ENCODE measurements around the gene TCF7.

TCF7 gene

GRCh38 chr5:134113363-134113889 is 1.1 kb upstream of the TCF7 start:
- DNase-seq (ENCODE audit: low spot score) = no peak

GRCh38 chr5:134114886-134115805 is 665 bp downstream of the TCF7 start:
- no peak for DNase-seq (ENCODE audit: low spot score)

- no peak for DNase-seq (ENCODE audit: low spot score)
These were observed 1.3 kb downstream of the TCF7 start for GRCh38 chr5:134115806-134116175.

- DNase-seq (ENCODE audit: low spot score) = no peak
These were observed 1.8 kb downstream of the TCF7 start for GRCh38 chr5:134116286-134116685.

- DNase-seq (ENCODE audit: low spot score) = no peak
These were observed 2.6 kb downstream of the TCF7 start for GRCh38 chr5:134116789-134117761.

- DNase-seq (ENCODE audit: low spot score) = no peak
These were observed 3.8 kb downstream of the TCF7 start for GRCh38 chr5:134118212-134118835.

- DNase-seq (ENCODE audit: low spot score) = no peak
These were observed 5.2 kb downstream of the TCF7 start for GRCh38 chr5:134119720-134120119.

GRCh38 chr5:134120386-134121138 is 6.1 kb downstream of the TCF7 start:
- no peak for DNase-seq (ENCODE audit: low spot score)

- no peak for DNase-seq (ENCODE audit: low spot score)
These were observed 8.0 kb downstream of the TCF7 start for GRCh38 chr5:134122530-134122929.

- no peak for DNase-seq (ENCODE audit: low spot score)
These were observed 8.9 kb downstream of the TCF7 start for GRCh38 chr5:134123360-134123759.

GRCh38 chr5:134124289-134125038 is 10.0 kb downstream of the TCF7 start:
- no peak for DNase-seq (ENCODE audit: low spot score)

- DNase-seq (ENCODE audit: low spot score) = peak; percentile 62
These were observed 10.8 kb downstream of the TCF7 start for GRCh38 chr5:134125039-134126015.

- no peak for DNase-seq (ENCODE audit: low spot score)
These were observed 12.9 kb downstream of the TCF7 start for GRCh38 chr5:134127376-134127861.

- no peak for DNase-seq (ENCODE audit: low spot score)
These were observed 13.6 kb downstream of the TCF7 start for GRCh38 chr5:134127988-134128647.

- DNase-seq (ENCODE audit: low spot score) = no peak
These were observed 14.1 kb downstream of the TCF7 start for GRCh38 chr5:134128648-134128995.

- no peak for DNase-seq (ENCODE audit: low spot score)
These were observed 15.1 kb downstream of the TCF7 start for GRCh38 chr5:134129411-134130238.

- no peak for DNase-seq (ENCODE audit: low spot score)
These were observed 15.9 kb downstream of the TCF7 start for GRCh38 chr5:134130239-134130945.

Measured in Ammon's horn (tissue), 1 donor.